Upper lobe of right lung (tissue), 1 donor: ENCODE results near the gene VPS9D1. TPM values are rescaled to one million over a fixed set of nuclear protein-coding genes. Genes with fewer than 3 reads are reported as not detected.
A peak's percentile ranks its signal among the peaks of the same experiment; 100 is the strongest.

Experiments
- ATAC-seq: fragments of 200-7000 bp; cut with Tn5 transposase; one replicate; pipeline ENCODE4 v1.9.1; 2020; ENCODE audit warnings: mild to moderate bottlenecking, moderate library complexity
- DNase-seq: peaks from one replicate; pipeline ENCODE4 v3.0.0-alpha.2; 2020
- H3K27ac ChIP-seq: fragments of 200-600 bp; one replicate; pipeline ENCODE4 v1.8.0; 2022
- H3K27me3 ChIP-seq: fragments of 200-600 bp; one replicate; pipeline ENCODE4 v1.8.0; 2022; ENCODE audit warnings: mild to moderate bottlenecking
- H3K36me3 ChIP-seq: fragments of 200-600 bp; one replicate; pipeline ENCODE4 v1.8.0; 2022
- H3K4me1 ChIP-seq: fragments of 200-600 bp; one replicate; pipeline ENCODE4 v1.8.0; 2022
- H3K4me3 ChIP-seq: fragments of 200-600 bp; one replicate; pipeline ENCODE4 v1.8.0; 2022; ENCODE audit warnings: mild to moderate bottlenecking
- H3K9me3 ChIP-seq: fragments of 200-600 bp; one replicate; pipeline ENCODE4 v1.8.0; 2022
- CTCF ChIP-seq: fragments of 200-600 bp; IDR thresholded peaks from one replicate; pipeline ENCODE4 v1.8.0; 2022; ENCODE audit warnings: antibody characterized with exemption
- intact Hi-C: fragments of 100-400 bp; cut with DNase I; formaldehyde crosslinking; loops from one replicate; pipeline ENCODE4 v1.11.0; 2022
- total RNA-seq: library from RNA; stranded (reverse); fragmentation: NEBNext Ultra II Directional; extraction: Animal tissue kit (Norgen Biotek cat#: 25700); gene quantifications from one replicate; pipeline ENCODE4 v1.2.1, GENCODE V29; 2021
- donor health status: DM: no; HTN: yes; CAD: no; lungs with severe emphysema.

The VPS9D1 gene
- total RNA-seq, 1 donor from 2014 or later = 15.7 TPM

GRCh38 chr16:89759746-89760340 lies 39.1 kb upstream of the VPS9D1 start:
- Histone ChIP-seq H3K36me3 (no peaks in the 10 kb centered on the region), H3K9me3 (no peaks in the 10 kb centered on the region), H3K4me3 (no peak overlapping the region), H3K27me3 (no peaks in the 10 kb centered on the region), H3K4me1 (no peaks in the 10 kb centered on the region), H3K27ac (no peak overlapping the region)
- ATAC-seq (peak; percentile 46), DNase-seq (no peak)
- TF ChIP-seq CTCF = no peak
- intact Hi-C loops = loop anchor here (5.0 kb wide), 1 partner anchor 177 kb away; no protein-coding TSS in a partner anchor

GRCh38 chr16:89749637-89750036 lies 28.9 kb upstream of the VPS9D1 start:
- intact Hi-C loops = no loop called here
- peak; percentile 74 for DNase-seq
- no peaks in the 10 kb centered on the region for H3K36me3 ChIP-seq
- H3K27me3 ChIP-seq = no peaks in the 10 kb centered on the region
- ATAC-seq = peak; percentile 88
- H3K4me3 ChIP-seq = no peak overlapping the region
- TF ChIP-seq CTCF = no peak
- H3K27ac ChIP-seq = no peak overlapping the region
- H3K4me1 ChIP-seq = no peaks in the 10 kb centered on the region
- H3K9me3 ChIP-seq = no peaks in the 10 kb centered on the region

GRCh38 chr16:89748921-89749320 lies 28.2 kb upstream of the VPS9D1 start:
- TF ChIP-seq CTCF = no peak
- Histone ChIP-seq H3K4me1 (no peaks in the 10 kb centered on the region), H3K36me3 (no peaks in the 10 kb centered on the region), H3K9me3 (no peaks in the 10 kb centered on the region), H3K27ac (no peak overlapping the region), H3K27me3 (no peaks in the 10 kb centered on the region), H3K4me3 (no peak overlapping the region)
- ATAC-seq (peak; percentile 34), DNase-seq (no peak)
- intact Hi-C loops = no loop called here

- TF ChIP-seq CTCF = no peak
- Histone ChIP-seq H3K27ac (no peak overlapping the region), H3K9me3 (no peaks in the 10 kb centered on the region), H3K4me3 (no peak overlapping the region), H3K36me3 (no peaks in the 10 kb centered on the region), H3K4me1 (no peaks in the 10 kb centered on the region), H3K27me3 (no peaks in the 10 kb centered on the region)
- ATAC-seq (no peak), DNase-seq (no peak)
- intact Hi-C loops = no loop called here
Measured at GRCh38 chr16:89748076-89748475, 27.4 kb upstream of the VPS9D1 start.

- Histone ChIP-seq H3K27ac (no peak overlapping the region), H3K4me3 (no peak overlapping the region), H3K27me3 (no peaks in the 10 kb centered on the region), H3K4me1 (no peaks in the 10 kb centered on the region), H3K9me3 (no peaks in the 10 kb centered on the region), H3K36me3 (peaks cover 9% of the 10 kb centered on the region)
- no peak for TF ChIP-seq CTCF
- ATAC-seq (no peak), DNase-seq (no peak)
- intact Hi-C loops = no loop called here
Measured at GRCh38 chr16:89746043-89746442, 25.3 kb upstream of the VPS9D1 start.

- H3K4me3 ChIP-seq = no peak overlapping the region
- peaks cover 21% of the 10 kb centered on the region for H3K36me3 ChIP-seq
- no peaks in the 10 kb centered on the region for H3K4me1 ChIP-seq
- H3K9me3 ChIP-seq = no peaks in the 10 kb centered on the region
- ATAC-seq (no peak), DNase-seq (no peak)
- H3K27me3 ChIP-seq = no peaks in the 10 kb centered on the region
- intact Hi-C loops = no loop called here
- no peak overlapping the region for H3K27ac ChIP-seq
- no peak for TF ChIP-seq CTCF
Measured at GRCh38 chr16:89744813-89745212, 24.1 kb upstream of the VPS9D1 start.
